HG03457 (cell line): ENCODE results near the gene SCAF11.

Experiments used
- ATAC-seq: cut with Tn5 transposase; IDR thresholded peaks from one replicate; pipeline ENCODE4 v1.9.1; 2021; ENCODE audit warnings: moderate number of reproducible peaks; ENCODE audit not compliant: unreplicated experiment

The SCAF11 gene

GRCh38 chr12:45930369-45930768 is 60.0 kb downstream of the SCAF11 start:
- no peak for ATAC-seq

- ATAC-seq: no peak
Observed at GRCh38 chr12:45928309-45928708, 62.1 kb downstream of the SCAF11 start.

- no peak for ATAC-seq
Observed at GRCh38 chr12:45918818-45919217, 71.6 kb downstream of the SCAF11 start.

GRCh38 chr12:45915405-45915804 is 75.0 kb downstream of the SCAF11 start:
- ATAC-seq: no peak

- ATAC-seq: no peak
Observed at GRCh38 chr12:45914090-45914489, 76.3 kb downstream of the SCAF11 start.

- no peak for ATAC-seq
Observed at GRCh38 chr12:45913631-45914030, 76.7 kb downstream of the SCAF11 start.

- ATAC-seq: no peak
Observed at GRCh38 chr12:45912774-45913173, 77.6 kb downstream of the SCAF11 start.

GRCh38 chr12:45909041-45909713 is 81.2 kb downstream of the SCAF11 start:
- ATAC-seq: no peak

- ATAC-seq: peak; percentile 76
Observed at GRCh38 chr12:45907955-45908354, 82.4 kb downstream of the SCAF11 start.

GRCh38 chr12:45898094-45898493 is 92.3 kb downstream of the SCAF11 start:
- ATAC-seq: no peak

- no peak for ATAC-seq
Observed at GRCh38 chr12:45895961-45896360, 94.4 kb downstream of the SCAF11 start.

- no peak for ATAC-seq
Observed at GRCh38 chr12:45893240-45893639, 97.1 kb downstream of the SCAF11 start.

GRCh38 chr12:45890276-45890675 is 100.1 kb downstream of the SCAF11 start:
- ATAC-seq: no peak

GRCh38 chr12:45887544-45887943 is 102.8 kb downstream of the SCAF11 start:
- no peak for ATAC-seq

GRCh38 chr12:45886685-45887084 is 103.7 kb downstream of the SCAF11 start:
- no peak for ATAC-seq

- ATAC-seq: no peak
Observed at GRCh38 chr12:45883187-45883586, 107.2 kb downstream of the SCAF11 start.

- no peak for ATAC-seq
Observed at GRCh38 chr12:45880533-45880932, 109.8 kb downstream of the SCAF11 start.

- ATAC-seq: no peak
Observed at GRCh38 chr12:45879363-45879895, 110.9 kb downstream of the SCAF11 start.

GRCh38 chr12:45878630-45879255 is 111.6 kb downstream of the SCAF11 start:
- no peak for ATAC-seq

- no peak for ATAC-seq
Observed at GRCh38 chr12:45877069-45877468, 113.3 kb downstream of the SCAF11 start.

GRCh38 chr12:45872446-45872845 is 117.9 kb downstream of the SCAF11 start:
- ATAC-seq: no peak
